GM21529 (cell line): Measurements from ENCODE around the gene SSC5D.

Experiments
- ATAC-seq: cut with Tn5 transposase; IDR thresholded peaks from one replicate; pipeline ENCODE4 v1.9.1; 2021; ENCODE audit not compliant: unreplicated experiment

SSC5D gene

DNA sequence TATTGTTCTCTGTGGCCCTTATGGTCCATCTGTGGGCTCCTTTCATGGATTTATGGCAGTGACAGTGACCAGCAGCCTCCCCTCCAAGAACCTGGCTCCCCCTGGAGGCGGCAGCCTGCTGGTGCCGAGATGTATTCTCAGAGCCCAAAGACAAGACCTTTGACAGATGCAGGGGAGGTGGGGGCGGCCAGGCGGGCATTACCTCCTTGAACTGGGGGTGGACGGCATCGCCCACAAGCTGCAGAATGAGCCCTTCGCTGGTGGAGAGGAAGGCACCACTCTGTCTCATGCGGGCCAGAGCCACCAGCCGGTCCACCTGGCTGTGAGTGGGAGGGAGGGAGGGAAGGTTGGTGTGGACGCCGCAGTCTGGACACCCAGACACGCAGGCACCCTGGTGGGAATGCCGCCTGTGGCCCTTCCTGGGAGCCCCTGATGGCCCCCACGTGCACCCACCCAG, 33.4 kb upstream of the SSC5D start:
- no peak for ATAC-seq

DNA sequence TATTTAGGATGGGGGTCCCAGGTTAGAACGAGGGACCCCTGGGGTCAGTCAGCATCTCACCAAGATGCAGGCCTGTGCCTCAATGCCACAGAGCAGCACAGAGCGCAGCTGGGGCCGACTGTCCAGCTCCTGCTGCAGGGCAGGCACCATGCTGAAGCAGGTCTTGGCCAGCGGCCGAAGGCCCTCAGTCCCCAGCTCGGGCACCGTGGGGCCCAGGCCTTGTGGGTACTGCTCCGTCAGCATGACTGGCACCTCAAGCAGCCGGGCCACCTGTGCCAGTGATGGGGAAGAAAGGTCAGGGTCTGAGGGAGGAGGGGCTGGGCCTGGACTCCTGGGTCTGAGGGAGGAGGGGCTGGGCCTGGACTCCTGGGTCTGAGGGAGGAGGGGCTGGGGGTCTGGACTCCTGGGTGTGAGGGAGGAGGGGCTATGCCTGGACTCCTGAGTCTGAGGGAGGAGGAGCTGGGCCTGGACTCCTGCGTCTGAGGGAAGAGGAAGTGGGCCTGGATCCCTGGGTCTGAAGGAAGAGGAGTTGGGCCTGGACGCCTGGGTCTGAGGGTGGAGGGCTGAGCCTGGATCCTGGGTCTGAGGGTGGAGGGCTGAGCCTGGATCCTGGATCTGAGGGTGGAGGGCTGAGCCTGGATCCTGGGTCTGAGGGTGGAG, 32.5 kb upstream of the SSC5D start:
- ATAC-seq, result no peak

DNA sequence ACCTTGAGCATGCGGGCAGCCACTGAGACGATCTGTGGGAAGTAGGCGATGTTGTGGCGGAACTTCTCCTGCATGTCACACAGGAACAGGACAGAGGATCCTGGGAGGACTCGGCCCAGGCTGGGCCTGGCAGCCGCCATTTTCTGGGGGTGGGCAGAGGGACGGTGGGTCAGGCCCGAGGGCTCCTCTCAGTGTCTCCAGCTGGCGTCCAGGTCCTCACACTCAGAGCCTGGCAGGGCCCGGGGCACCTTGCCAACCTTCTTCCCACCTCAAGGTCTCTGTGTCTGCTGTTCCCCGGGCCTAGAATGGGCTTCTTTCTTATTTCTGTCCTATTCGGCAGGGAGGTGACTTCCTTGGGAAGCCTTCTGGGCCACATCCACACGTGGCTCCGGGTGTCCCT, 31.9 kb upstream of the SSC5D start:
- ATAC-seq, result no peak

DNA sequence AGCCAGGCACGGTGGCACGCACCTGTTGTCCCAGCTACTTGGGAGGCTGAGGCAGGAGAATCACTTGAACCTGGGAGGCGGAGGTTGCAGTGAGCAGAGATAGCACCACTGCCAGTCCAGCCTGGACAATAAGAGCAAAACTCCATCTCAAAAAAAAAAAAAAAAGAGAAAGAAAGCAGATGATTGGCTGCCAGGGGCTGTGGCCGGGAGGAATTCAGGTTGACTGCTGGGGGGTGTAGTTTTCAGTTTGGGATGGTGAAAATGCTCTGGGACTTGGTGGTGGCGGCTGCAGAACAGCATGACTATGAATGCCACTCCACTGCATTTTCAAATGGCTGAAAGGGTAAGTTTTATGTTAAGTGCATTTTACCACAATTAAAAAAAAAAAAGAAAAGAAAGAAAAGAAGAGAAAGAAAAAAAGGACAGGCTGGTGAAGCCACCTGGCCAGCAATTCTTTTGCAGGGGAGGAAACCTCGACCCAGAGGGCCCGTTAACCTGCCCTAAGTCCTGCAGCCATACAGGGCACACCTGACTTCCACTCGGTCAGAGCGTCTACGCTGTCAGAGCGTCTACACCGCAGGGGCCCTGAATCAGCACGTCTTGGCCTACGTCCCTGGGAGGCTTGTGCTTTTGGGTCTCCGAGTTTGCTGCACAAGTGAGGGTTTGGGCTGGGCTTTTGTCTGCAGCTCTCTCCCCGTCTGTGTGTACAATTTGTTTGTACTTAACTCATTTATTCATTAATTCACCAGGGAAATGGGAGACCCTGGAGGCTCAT, 30.4 kb upstream of the SSC5D start:
- no peak for ATAC-seq

DNA sequence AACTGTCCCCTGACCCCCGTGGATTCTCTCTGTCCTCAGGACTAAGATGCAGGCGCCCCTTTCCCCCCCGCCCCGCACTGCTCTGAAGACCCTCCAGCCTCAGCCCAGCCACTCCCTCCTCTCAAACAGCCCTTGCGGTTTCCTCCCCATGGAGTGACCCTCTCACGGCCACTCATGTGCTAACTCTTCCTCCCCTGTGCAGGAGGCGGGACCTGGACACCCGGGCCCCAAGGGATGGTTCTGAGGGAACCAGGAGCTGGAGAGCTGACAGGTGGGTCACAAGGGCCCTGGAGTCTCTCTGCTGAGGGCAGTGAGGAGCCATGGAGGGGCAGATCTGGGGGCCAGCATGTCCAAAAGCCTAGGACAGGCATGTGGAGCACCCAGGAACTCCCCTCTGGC, 28.7 kb upstream of the SSC5D start:
- no peak for ATAC-seq

DNA sequence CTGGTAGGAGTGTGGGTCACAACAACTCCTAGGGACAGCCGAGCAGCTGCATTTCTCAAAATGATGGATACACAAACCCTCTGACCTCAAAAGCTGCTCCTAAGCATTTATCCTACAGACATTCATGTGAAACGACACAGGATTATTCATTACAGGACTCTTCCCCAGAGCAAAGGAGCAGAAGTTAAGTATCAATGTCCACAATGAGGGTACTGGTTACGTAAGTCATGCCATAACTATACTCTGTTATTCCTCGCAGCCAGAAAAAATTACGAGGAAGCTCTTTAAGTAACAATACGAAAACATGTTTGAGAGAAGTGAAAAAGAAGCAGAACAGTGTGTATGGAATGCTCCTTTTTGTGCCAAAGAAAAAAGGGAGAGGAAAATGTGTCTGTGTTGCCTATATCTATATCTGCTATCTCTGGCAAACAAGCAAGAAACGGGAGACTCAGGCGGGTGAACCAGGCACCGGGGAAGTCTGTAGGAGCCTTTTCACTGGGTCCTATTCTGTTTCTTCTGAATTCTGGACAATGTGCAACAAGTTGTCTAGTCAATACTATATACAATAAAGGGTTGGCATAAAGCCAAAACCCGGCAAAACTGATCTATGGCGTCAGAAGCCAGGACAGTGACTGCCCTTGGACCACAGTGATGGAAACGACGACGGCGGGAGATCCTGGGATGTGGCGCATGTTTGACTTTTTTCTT, 28.1 kb upstream of the SSC5D start:
- ATAC-seq, result no peak

DNA sequence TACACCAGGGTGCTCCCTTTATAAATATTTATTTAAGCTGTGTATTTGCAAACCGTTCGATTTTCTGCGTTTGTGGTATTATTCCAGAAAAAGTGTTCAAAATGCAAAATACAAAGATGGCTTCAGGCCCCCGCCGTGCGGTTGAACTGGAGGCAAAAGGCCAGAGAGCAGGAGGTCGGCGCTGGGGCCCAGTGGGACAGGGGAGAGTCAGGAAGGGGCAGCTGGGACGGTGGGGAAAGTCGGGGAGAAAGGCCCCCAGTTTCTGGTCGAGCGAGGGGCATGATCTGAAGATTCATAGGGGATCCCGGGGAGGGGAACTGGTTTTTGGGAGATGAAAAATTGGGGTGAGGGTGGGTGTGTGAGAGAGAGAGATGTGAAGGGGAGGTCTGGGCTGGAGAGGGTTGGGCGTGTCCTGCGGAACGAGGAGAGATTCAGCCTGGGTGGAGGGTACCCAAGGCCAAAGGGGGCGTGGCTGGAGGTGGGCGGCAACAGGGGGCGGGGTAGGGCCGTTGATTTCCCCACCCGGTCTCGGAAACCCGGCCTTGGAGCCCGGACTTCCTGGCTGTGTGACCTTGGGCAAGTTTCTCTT, 27.5 kb upstream of the SSC5D start:
- no peak for ATAC-seq

DNA sequence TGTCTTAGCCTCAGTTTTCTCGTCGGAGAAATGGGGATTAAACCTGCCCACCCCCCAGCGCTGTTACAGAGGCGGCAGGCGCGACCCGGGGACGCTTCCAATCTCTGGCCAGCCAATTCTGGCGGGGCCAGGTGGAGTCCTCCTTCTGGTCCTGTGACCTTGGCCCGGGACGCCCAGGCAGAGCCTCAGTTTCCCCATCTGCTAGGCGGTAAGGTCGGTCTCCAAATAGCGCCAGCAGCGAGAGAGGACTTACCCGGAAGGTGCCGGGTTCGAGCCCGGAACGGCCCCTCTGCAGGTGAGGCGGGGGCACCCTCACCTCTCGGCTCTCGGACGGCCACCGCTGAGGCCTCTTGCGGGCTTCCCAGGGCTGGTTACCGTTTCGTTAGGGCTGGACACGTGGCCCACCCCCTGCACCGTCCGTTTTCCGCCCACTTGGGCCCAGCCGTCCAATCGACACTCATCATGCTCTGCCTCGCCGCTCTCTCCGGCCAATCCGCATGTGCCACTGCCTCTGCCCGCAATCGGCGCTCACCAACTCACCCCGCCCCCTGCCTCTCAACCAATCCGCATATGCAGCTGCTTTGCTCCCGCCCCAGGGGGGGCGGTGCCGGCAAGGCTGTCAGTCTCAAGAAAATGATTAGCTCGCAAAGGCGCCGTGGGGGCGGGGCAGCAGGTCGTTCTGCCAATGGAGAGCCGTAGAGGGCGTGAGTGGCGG, 26.8 kb upstream of the SSC5D start, which contains the start of gene ISOC2:
ISOC2 (minus strand) TSS at position 384 of the 715 bp plus-strand sequence. CDS start 5,156 bp downstream, outside the sequence.
- ATAC-seq, result peak; percentile 89

DNA sequence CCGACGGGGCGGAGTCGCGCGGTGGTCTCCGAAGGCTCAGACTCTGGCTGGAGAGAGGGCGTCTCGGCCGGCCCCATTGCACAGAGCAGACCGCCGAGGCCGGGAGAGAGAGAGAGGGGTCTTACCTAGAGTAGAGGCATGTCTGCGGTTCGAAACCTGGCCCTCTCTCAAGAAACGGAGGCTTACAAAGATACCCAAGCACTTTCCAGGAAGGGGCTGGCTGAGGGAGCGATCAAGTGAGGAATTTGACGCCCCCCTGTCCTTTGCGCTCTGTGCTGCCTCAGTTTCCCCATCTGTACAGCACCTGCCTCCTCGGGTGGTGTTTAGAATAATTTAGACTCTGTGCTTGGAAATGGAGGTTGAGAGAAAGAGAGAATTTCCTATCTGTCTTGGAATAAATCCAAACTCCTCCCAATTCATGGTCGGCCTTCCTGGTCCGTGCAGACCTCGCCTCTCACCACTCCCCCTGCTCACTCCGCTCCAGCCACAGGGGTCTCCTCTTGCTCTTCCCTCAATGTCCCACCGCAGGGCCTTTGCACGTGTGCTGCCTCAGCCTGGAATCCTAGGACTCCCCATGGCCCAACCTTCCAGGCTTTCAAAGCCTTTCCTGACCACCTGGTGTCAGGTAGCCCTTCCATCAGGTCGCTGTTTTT, 26.1 kb upstream of the SSC5D start:
- no peak for ATAC-seq

DNA sequence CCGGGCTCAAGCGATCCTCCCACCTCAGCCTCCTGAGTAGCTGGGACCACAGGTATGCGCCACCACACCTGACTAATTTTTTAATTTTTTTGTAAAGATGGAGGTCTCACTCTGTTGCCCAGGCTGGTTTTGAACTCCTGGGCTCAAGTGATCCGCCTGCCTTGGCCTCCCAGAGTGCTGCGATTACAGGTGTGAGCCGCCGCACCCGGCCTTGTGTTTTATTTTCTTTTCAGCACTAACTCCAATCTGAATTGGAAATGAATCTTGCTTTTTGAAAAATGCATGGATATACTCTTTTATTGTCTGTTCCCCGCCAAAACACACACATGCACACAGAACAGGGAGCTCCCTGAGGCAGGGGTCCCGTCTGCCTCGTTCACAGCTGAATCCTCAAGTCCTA, 25.5 kb upstream of the SSC5D start:
- ATAC-seq, result no peak

DNA sequence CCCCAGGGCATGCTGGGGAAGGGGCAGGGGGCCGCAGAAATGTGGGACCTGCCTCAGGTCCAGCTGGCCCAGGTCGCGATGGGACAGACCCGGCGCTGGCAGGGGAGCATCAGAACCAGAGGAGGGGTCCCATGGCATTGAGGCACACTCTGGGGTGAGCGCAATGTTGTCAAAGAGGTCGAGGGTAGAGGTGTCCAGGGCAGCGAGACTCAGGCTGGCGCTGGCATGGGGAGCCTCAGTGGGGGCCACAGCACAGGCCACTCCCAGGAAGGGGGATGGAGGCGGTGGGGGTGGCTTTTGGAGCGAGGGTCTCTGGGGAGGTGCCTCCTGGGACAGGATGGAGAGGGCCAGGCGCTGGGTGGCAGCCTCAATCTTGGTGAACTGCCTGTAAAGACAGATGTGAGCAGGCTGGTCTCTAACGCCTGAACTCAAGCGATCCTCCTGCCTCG, 24.6 kb upstream of the SSC5D start:
- no peak for ATAC-seq

DNA sequence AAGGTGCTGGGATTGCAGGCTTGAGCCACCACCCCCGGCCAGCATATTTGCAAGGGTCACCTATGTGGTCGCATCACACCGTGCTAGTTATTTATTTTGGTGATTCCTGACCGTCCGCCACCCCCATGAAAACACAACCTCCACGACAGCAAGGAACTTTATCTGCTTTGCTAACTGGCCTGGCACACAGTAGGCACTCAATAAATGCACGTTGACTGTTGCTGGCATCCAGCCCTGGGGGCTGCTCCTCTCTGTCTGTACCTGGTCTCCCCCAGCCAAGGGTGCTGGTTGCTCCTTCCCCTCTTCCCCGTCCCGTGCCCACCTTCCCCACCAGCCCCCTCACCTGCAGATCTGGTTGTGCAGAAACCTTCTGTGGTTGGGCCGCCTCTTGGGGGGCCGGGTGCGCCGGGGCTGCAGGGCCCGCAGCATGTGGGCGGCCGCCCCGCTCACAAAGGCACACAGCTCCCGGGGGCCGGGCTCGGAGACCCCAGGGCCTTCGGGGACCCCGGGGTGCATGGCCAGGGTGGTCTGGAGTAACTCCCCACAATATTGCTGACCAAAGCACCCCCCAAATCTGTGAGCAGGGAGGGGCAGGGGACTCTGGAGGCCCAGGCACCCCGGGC, 24.1 kb upstream of the SSC5D start:
- ATAC-seq, result no peak

DNA sequence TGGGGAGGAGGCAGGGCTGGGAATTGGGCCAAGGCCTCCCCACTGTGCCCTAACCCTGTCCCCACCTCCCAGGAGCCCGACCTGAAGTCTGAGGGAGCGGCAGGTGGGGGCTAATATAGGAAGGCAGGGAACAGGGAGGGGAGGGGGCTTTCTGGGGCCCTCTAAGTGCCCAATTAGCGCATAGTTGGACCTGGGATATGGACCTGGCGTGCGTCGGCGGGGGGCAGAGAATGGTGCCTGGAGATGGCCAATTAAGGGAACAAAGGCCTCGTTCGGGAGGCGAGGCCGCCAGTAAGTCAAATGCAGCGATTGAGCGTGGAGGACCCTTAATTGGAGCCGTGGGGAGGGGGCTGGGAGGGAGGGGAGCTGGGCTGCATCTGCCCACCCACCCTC, 23.6 kb upstream of the SSC5D start, which contains the start of gene C19orf85:
C19orf85 (minus strand) TSS at position 90 of the 393 bp plus-strand sequence. CDS start 197 bp downstream, outside the sequence.
- ATAC-seq, result no peak

DNA sequence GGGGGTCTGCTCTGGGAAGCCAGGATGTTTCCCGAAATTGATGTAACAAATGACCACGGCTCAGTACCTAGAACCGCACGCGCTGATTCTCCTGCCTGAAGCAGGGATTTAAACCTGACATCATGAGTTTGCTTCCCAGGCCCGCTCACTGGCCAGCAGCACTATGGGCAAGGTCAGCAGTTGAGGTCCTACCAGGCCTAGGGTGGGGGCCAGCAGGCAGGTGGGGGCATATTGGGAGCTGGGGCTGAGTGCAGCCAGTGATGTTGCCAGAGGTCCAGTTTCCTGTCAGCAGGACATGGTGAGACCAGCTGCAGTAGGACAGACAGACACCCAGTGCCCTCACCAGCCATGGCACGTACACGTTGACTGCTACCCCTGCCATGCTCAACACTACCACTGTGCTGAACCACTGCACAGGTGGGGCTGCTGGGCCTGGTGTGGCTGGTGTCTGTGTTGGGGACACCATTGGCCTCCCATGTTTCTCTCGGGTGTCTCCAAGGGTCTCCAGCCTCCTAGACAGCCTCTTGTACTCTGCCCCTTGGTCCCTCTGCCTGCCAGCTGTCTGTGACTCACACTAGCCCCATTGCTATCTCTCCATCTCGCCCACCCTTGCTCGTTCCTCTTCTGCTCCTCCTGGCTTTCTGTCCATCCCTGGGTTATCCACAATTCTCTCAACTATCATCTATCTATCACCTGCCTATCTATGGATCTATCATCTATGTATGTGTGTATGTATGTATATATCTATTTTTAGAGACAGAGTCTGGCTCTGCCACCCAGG, 22.6 kb upstream of the SSC5D start:
- ATAC-seq, result no peak

DNA sequence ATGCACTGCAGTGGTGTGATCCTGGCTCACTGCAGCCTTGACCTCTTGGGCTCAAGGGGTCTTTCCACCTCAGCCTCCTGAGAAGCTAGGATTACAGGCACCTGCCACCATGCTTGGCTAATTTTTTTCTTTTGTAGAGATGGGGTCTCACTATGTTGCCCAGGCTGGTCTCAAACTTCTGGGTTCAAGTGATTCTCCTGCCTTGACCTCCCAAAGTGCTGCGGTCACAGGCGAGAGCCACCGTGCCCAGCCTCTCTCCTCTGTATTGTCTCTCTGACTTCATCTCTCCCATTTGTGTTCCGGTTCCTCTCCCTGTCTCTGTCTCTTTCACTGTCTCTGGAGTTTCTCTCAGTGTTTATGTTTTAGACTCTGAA, 22.0 kb upstream of the SSC5D start:
- ATAC-seq, result no peak

DNA sequence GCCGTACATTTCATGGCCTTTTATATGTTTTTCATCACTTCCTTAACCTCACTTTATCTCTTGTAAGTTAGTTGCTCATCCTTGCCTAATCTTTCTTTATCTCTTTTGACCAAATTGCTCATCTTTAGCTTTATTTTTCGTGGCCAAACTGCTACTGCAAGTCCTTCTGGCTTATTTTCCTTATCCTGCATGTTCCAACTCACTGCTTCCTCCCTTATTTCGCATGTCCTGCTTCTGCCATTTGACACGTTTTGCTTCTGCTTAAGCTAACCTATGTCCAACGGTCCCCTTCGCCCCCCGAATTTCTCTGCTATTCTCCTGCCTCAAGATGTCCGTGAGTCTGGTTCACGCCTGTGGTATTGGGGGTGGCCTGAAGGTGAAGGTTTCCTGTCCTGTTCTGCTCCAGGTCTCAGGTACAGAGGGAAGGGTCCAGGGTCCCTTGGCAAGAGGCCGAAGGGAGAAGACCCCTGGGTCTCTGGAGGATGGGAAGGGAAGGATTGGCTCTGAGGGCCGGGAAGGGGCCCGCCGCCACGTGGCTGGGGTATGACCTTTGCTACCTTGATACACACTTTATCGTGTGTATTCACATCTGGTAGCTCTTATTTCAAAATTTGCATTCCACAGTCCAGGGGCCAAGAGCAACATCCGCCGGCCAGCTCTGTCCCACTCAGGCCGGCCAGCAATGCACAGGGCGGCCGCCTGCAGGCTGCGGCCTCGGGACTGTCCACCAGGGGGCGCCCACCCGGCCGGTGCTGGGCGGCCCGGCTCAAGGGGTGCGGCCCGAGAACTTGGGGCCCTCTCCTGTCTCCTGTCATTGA, 20.8 kb upstream of the SSC5D start:
- no peak for ATAC-seq

DNA sequence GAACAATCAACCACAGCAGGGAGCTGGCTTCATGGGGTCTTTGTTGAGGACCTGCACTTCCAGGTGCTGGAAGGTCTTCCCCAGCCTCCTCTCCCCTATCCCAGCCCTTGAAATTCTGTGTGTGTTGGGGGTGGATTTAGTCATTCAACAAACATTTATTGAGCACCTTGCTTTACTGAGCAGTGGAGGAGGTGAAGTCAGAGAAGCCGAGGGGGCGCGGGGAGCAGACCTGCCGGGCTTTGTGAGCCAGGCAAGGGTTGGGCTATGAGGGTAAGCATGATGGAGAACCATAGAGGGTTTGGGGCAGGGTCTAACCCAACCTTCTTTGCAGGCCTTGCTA, 20.2 kb upstream of the SSC5D start:
- no peak for ATAC-seq

DNA sequence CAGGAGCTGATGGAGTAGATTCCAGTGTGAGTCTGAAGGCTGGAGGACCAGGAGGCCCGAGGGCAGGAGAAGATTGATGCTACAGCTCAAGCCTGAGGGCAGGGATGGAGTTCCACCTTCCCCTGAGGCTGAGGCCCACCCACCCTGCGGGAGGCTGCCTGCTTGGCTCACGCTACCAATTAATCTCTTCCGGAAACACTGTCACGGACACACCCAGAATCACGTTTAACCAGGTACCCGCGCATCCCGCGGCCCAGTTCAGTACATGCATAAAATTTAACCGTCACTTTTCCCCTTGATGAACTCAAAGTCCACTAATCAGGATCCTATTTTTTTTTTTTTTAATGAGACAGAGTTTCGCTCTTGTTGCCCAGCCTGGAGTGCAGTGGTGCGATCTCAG, 17.0 kb upstream of the SSC5D start:
- ATAC-seq, result no peak
